ENCODE data around the gene ZNF12. TPM values are rescaled to one million over a fixed set of nuclear protein-coding genes. Genes with fewer than 3 reads are reported as not detected.
"Not testable (repeated sequence)": the region's sequence is repeated elsewhere in the genome, so short reads cannot be mapped to it uniquely, and the experiment has no call there.

Gene ZNF12
- total RNA-seq, 1 donor: 16.9 TPM

- no peak for TF ChIP-seq CTCF (IDR thresholded peaks at IDR 0.05; ENCODE audit: insufficient read depth, low read length)
- DNase-seq (ENCODE audit: low read depth): peak; percentile 10
- H3K4me3 ChIP-seq (ENCODE audit: low read depth, low read length): no peak overlapping the region
These were observed 30.8 kb downstream of the ZNF12 start for GRCh38 chr7:6675807-6676405.

- H3K4me3 ChIP-seq (ENCODE audit: low read depth, low read length); DNase-seq (ENCODE audit: low read depth): not testable (repeated sequence)
These were observed 35.9 kb downstream of the ZNF12 start for GRCh38 chr7:6670851-6671250.

DNA sequence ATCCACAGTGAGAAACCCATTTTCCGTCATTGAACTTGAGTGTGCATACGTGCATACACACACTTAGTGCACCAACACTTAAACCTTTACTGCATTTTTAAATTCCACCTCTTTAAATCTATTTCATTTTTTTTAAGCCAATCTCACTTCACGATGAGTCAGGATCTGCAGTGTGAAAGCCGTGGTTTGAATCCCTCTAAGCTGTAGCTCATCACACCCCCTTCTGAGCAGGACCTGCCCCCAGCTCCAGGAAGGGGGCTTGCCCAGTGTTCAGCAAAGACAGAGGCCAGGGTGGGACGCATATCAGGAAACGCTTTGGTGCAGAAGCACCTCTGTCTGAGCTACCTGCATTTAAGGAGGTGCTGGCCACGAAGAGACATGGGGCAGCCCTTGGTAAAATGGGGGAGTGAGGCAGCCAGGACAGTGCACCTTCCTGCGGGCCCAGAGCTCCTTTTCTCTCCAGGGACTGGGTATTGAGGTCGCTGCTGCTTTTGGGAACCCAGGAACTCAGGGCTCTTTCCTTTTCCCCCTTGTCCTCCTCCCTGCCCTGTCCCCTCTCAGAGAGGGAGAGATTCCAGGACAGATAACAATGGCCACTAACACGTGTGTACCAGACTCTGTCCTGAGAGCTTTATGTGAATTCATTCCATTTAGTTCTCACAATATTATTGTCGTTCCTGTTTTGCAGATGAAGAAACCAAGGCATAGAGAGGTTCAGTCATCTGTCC, 48.0 kb downstream of the ZNF12 start:
- TF ChIP-seq CTCF (IDR thresholded peaks at IDR 0.05; ENCODE audit: insufficient read depth, low read length): no peak
- H3K4me3 ChIP-seq (ENCODE audit: low read depth, low read length): no peak overlapping the region
- DNase-seq (ENCODE audit: low read depth): no peak

GRCh38 chr7:6656413-6656812, 50.3 kb downstream of the ZNF12 start:
- DNase-seq (ENCODE audit: low read depth): no peak
- no peak for TF ChIP-seq CTCF (IDR thresholded peaks at IDR 0.05; ENCODE audit: insufficient read depth, low read length)
- H3K4me3 ChIP-seq (ENCODE audit: low read depth, low read length): no peak overlapping the region

DNA sequence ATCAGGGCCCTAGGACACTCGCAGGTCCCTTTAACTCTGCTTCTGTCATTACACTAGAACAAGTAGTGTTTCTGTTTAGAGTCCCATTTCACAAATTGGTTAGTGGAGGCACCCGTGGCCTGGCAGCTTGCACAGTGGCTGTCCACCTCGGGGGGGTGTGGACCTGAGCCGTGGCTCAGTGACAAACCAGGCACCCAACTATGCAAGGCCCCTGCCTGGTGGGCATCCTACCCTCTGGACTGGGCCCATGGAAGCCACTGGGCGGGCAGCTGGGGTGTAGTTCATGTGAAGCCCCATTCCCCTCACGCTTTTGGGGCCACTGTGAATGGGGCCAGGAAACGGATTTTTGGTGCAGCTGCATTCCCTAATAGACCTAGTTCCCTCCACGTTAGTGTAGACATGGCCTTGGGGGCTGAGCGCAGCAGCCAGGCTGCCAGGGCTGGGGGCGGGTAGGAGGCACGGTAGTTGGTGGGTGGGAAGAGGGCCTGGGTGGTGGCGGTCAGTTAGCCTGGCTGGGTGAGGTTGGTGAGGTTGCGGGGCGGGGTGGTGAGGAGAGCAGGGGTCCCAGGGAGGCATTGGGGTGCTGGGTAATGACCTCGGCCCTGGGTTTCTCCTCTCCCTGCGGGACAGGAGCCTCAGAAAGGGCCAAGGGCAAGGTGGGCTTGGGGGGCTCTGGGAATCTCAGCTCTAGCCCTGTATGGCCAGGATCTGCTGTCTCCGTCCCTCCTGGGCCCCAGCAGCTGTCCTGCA, 50.9 kb downstream of the ZNF12 start:
- no peak for DNase-seq (ENCODE audit: low read depth)
- no peak for TF ChIP-seq CTCF (IDR thresholded peaks at IDR 0.05; ENCODE audit: insufficient read depth, low read length)
- H3K4me3 ChIP-seq (ENCODE audit: low read depth, low read length): no peak overlapping the region

DNA sequence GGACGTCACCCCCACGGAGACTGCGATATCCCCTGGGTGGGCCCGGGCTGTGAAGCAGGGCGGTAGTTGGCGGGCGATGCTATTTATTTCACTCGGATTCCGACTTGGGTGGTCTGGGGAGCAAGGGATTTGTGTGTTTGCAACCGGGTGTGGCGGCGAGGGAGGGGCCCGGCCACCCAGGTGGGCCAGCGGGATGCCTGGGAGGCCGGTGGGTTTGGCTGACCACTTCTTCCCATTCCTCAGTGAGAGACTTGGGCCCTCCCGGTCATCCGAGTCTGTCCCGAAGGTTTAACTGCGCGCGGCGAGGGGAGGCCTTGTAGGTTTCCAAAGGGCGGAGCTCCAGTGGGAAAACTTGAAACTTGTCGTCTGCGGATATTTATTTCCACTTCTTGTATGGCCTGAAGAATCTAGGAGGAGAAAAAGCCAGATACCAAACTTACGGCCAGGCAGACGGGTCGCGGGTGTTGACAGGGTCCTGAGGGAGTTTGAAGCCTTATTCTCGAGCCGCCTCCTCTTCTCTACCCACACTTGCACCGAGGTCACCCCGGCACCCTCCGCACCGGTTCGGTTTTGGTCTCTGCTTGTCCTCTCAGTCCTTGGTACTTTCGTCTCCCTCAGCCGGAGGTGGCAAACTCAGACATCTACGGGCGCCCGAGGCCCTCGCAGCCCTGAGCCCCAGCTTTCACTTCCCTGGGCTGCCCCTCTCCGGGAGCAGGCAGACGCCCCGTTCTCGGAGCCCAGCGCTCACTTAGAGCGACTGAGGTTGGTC, 51.7 kb downstream of the ZNF12 start:
- no peak overlapping the region for H3K4me3 ChIP-seq (ENCODE audit: low read depth, low read length)
- TF ChIP-seq CTCF (IDR thresholded peaks at IDR 0.05; ENCODE audit: insufficient read depth, low read length): no peak
- DNase-seq (ENCODE audit: low read depth): no peak

All from fibroblast of the aortic adventitia (primary cell).